Activated naive CD4-positive, alpha-beta T cell treated with anti-CD3 and anti-CD28 coated beads, Interleukin-2, amount 50 U/mL, for 24 hours (primary cell): Measurements from ENCODE around the gene EIF3F.

Source experiments
- H3K27ac Mint-ChIP-seq: one replicate; pipeline ENCODE4 v1.8.0; 2021; ENCODE audit warnings: mild to moderate bottlenecking, mixed read lengths
- H3K27me3 Mint-ChIP-seq: one replicate; pipeline ENCODE4 v1.8.0; 2021; ENCODE audit warnings: mixed read lengths
- H3K36me3 Mint-ChIP-seq: one replicate; pipeline ENCODE4 v1.8.0; 2021; ENCODE audit warnings: mixed read lengths
- H3K4me1 Mint-ChIP-seq: one replicate; pipeline ENCODE4 v1.8.0; 2021; ENCODE audit warnings: mixed read lengths
- H3K4me3 Mint-ChIP-seq: one replicate; pipeline ENCODE4 v1.8.0; 2021; ENCODE audit warnings: mild to moderate bottlenecking, mixed read lengths
- H3K9me3 Mint-ChIP-seq: one replicate; pipeline ENCODE4 v1.8.0; 2021; ENCODE audit warnings: mixed read lengths

Gene EIF3F, protein sequence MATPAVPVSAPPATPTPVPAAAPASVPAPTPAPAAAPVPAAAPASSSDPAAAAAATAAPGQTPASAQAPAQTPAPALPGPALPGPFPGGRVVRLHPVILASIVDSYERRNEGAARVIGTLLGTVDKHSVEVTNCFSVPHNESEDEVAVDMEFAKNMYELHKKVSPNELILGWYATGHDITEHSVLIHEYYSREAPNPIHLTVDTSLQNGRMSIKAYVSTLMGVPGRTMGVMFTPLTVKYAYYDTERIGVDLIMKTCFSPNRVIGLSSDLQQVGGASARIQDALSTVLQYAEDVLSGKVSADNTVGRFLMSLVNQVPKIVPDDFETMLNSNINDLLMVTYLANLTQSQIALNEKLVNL

DNA sequence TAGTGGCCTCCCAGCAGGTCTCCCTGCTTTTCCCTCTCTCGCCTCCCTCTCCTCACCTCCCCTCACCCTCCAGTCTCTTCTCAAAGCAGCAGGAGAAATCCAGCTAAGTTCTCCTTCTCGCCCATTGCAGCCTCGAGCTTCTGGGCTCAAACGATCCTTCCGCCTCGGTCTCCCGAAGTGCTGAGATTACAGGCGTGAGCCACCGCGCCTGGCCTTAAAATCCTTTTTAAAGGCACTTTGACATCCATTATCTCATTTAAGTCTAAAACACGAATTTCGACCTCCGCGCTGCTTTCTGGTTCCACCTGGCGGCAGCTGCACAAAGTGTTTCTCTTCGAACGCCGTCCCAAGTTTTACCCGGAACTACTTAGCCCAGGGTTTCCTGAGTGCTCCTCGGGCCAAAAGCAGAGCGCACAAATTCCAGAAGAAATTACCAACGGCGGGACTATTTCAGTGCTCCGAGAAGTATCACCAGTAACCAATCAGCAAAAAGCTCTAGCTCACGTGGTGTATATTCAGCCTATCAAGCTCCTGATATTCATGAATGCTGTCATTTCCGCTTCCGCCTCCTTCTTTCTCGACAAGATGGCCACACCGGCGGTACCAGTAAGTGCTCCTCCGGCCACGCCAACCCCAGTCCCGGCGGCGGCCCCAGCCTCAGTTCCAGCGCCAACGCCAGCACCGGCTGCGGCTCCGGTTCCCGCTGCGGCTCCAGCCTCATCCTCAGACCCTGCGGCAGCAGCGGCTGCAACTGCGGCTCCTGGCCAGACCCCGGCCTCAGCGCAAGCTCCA, at the start of gene EIF3F:
EIF3F (plus strand) TSS at position 570 of the 792 bp plus-strand sequence; CDS start at position 586, 16 bp downstream.
- Mint-ChIP-seq H3K4me1 (peaks cover 49% of the 10 kb centered on the region), H3K36me3 (peaks cover 13% of the 10 kb centered on the region), H3K27me3 (no peaks in the 10 kb centered on the region), H3K4me3 (peak within 1 kb of the TSS; percentile 97), H3K9me3 (no peaks in the 10 kb centered on the region), H3K27ac (peak within 1 kb of the TSS; percentile 98)

DNA sequence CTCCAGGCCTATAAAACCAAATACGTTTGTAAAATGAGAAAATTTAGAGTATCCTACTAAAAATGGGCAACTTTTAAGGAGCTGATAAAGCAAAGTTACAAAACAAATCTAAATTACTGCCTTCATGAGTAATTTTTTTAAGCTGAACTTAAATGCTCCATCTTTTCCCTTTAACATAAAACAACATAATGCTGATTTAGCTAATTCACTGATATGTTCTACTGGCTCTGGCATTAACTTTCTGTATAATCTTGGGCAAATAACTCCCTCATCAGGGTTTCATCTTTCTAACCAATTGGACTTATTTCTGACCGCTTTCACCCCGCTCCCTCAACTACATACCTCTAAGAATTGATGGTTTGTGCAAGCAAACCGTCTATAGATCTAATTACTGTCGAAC, 46.0 kb upstream of the EIF3F start:
- Mint-ChIP-seq H3K9me3 (peaks cover 5% of the 10 kb centered on the region), H3K4me3 (no peak overlapping the region), H3K27me3 (peaks cover 6% of the 10 kb centered on the region), H3K4me1 (no peaks in the 10 kb centered on the region), H3K36me3 (no peaks in the 10 kb centered on the region), H3K27ac (no peak overlapping the region)

DNA sequence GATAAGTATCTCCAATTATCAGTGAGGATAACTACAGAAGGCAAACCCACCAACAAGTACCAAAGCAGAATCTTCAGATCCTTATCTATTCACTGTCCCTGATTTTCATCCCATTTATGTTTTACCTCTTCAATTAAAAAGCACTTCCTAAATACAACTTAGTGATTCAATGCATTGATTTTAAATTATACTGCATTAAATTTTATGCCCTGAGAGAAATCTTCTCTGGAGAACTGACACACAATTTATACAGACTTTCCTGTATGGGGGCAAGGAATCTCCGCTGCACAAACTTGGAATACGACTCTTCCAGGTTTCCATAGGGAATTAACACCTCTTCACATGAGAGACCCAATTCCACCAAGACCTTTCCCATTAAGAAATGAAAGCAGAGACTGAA, 45.5 kb upstream of the EIF3F start, which contains the start of gene OR10A3:
OR10A3 (minus strand) TSS at position 101 of the 400 bp plus-strand sequence. CDS start 2,188 bp downstream, outside the sequence.
- Mint-ChIP-seq H3K27me3 (peaks cover 7% of the 10 kb centered on the region), H3K27ac (no peak within 1 kb of the TSS), H3K36me3 (no peaks in the 10 kb centered on the region), H3K9me3 (peaks cover 5% of the 10 kb centered on the region), H3K4me1 (no peaks in the 10 kb centered on the region), H3K4me3 (no peak within 1 kb of the TSS)

DNA sequence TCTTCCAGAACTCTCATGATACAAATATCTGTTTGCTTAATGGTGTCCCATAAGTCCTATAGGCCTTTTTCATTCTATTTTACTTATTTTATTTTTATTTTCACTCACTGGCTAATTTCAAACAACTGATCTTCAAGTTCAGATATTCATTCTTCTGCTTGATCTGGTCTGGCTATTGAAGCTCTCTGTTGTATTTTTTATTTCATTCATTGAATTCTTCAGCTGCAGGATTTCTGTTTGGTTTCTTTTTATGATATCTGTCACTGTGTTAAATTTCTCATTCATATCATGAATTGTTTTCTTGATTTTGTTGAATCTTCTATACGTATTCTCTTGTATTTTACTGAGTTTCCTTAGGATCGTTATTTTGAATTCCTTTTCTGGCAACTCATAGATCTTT, 43.0 kb upstream of the EIF3F start:
- Mint-ChIP-seq H3K27ac (no peak overlapping the region), H3K27me3 (peaks cover 15% of the 10 kb centered on the region), H3K36me3 (no peaks in the 10 kb centered on the region), H3K9me3 (peaks cover 5% of the 10 kb centered on the region), H3K4me1 (no peaks in the 10 kb centered on the region), H3K4me3 (no peak overlapping the region)

DNA sequence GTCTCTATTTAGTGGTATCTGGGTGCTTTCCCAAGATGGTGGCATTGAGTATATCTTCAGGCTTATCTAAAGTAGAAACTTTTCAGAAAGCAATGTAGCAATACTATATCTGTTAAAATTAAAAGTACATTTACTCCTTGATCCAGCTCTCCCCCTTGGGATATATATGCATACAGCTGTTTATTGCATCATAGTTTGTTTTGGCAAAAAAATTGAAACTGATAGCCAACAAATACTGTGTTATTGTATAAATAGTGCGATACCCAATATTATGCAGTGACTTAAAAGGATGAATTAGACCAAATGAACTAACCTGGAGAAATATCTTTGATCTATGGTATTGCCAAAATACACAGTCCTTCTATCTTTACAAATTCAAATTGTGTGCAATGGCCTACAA, 37.2 kb upstream of the EIF3F start:
- no peaks in the 10 kb centered on the region for H3K4me1 Mint-ChIP-seq
- no peak overlapping the region for H3K27ac Mint-ChIP-seq
- no peaks in the 10 kb centered on the region for H3K9me3 Mint-ChIP-seq

DNA sequence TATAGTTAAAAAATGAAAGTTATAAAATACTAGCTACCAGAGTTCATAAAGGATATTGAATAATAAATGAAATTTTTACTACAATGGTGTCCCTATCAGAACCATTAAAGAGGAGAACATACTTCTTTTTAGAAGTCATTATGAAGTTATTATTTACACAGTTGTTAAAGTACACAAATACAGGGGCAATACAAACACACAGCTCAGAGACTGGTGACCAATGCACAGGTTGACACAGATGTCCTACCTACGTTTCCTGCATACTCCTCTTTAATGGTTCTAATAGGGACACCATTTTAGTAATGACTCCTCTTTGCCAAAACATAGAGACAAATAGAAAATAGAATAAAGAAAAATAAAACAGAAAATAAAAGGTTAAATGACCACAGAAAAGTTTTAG, 31.9 kb upstream of the EIF3F start:
- H3K27ac Mint-ChIP-seq, result no peak overlapping the region
- no peaks in the 10 kb centered on the region for H3K36me3 Mint-ChIP-seq
- no peak overlapping the region for H3K4me3 Mint-ChIP-seq
- peaks cover 20% of the 10 kb centered on the region for H3K27me3 Mint-ChIP-seq
- H3K4me1 Mint-ChIP-seq, result no peaks in the 10 kb centered on the region
- H3K9me3 Mint-ChIP-seq, result no peaks in the 10 kb centered on the region

More for the DNA sequence above, 37.2 kb upstream of the EIF3F start:
- no peaks in the 10 kb centered on the region for H3K36me3 Mint-ChIP-seq
- peaks cover 21% of the 10 kb centered on the region for H3K27me3 Mint-ChIP-seq
- H3K4me3 Mint-ChIP-seq, result no peak overlapping the region

DNA sequence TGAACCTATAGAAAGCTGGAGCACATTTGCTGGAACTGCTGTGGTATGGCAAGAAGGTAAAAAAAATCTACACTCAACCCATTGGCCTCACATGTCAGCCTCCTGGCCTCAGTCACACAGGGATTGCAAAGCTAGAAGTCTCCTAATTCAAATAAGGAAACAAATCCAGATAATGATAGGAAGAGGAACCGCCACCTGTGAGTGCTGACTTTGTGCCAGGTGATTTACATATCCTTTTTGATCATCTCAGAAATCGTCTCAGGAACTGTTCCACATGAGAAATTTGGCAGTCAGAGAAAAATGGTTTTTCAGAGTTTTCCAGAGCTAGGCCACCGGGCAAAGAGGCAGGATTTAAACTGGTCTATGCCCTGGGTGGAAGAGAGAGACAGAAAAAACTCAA, 22.9 kb upstream of the EIF3F start:
- H3K27me3 Mint-ChIP-seq, result peaks cover 12% of the 10 kb centered on the region
- no peaks in the 10 kb centered on the region for H3K4me1 Mint-ChIP-seq
- H3K4me3 Mint-ChIP-seq, result no peak overlapping the region
- no peak overlapping the region for H3K27ac Mint-ChIP-seq
- H3K36me3 Mint-ChIP-seq, result no peaks in the 10 kb centered on the region
- no peaks in the 10 kb centered on the region for H3K9me3 Mint-ChIP-seq

DNA sequence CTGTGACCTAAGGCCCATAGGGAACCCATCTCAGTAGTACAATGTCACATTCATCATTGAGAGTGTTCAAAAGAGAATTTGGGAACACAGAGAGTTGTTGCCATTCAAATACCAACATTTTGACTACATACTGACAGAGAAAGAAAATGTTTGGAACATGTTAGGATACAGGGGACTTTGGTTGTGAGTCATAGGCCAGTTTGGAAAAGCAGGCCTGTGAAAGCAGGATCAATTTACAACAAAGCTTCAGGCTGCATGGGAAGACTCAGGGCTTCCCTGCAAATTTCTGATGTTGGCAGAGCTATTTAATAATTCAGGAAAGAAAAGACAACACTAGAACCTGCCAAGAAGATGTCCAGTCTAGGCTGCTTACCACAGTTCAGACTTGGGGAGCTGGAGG, 22.3 kb upstream of the EIF3F start:
- no peak overlapping the region for H3K4me3 Mint-ChIP-seq
- no peak overlapping the region for H3K27ac Mint-ChIP-seq
- no peaks in the 10 kb centered on the region for H3K36me3 Mint-ChIP-seq
- H3K4me1 Mint-ChIP-seq, result no peaks in the 10 kb centered on the region
- H3K27me3 Mint-ChIP-seq, result peaks cover 11% of the 10 kb centered on the region
- H3K9me3 Mint-ChIP-seq, result no peaks in the 10 kb centered on the region

DNA sequence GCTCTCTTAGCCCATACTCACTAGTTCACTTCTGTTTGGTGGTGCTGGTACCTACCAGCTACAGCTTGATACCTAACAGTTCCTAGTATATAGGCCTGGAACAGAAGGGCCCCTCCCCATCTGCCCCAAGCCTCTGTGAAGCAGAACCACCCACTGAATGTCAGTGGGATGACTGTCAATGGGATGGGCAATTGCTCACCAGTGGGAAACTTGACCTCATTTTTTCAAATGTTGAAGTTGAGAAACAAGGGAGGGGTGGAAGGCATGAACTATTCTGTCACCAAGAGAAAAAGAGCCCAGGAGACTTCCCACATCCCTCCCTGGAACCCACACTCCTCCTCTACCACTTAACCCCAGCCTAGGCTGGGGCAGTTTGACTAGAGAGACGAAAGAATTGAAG, 21.8 kb upstream of the EIF3F start, which contains the start of gene NLRP10:
NLRP10 (minus strand) TSS at position 62 of the 400 bp plus-strand sequence. CDS start 1,952 bp downstream, outside the sequence.
- H3K27ac Mint-ChIP-seq, result no peak within 1 kb of the TSS
- no peaks in the 10 kb centered on the region for H3K4me1 Mint-ChIP-seq
- peaks cover 11% of the 10 kb centered on the region for H3K27me3 Mint-ChIP-seq
- H3K36me3 Mint-ChIP-seq, result no peaks in the 10 kb centered on the region
- H3K4me3 Mint-ChIP-seq, result no peak within 1 kb of the TSS
- no peaks in the 10 kb centered on the region for H3K9me3 Mint-ChIP-seq

DNA sequence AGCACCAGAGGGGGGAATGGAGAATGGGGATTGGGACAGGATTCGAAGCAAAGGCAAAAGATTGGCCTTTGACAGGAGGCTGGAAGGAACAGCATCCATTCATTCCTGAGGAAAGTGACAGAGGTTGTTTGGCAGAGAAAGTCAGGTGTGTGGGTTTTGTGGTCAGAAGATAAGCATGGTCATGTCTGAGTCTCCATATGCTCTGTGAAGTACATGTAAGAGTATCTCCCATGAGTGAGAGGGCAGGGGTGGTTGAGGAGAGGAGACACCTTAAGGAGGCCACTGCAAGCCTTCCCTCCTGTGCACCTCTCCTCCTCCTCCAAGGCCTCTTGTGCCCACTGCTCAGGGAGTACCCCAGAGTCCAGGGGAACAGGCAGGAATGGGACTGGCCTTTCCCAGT, 20.0 kb upstream of the EIF3F start:
- H3K36me3 Mint-ChIP-seq, result no peaks in the 10 kb centered on the region
- H3K9me3 Mint-ChIP-seq, result no peaks in the 10 kb centered on the region
- peaks cover 6% of the 10 kb centered on the region for H3K27me3 Mint-ChIP-seq
- no peak overlapping the region for H3K4me3 Mint-ChIP-seq
- no peaks in the 10 kb centered on the region for H3K4me1 Mint-ChIP-seq
- H3K27ac Mint-ChIP-seq, result no peak overlapping the region

DNA sequence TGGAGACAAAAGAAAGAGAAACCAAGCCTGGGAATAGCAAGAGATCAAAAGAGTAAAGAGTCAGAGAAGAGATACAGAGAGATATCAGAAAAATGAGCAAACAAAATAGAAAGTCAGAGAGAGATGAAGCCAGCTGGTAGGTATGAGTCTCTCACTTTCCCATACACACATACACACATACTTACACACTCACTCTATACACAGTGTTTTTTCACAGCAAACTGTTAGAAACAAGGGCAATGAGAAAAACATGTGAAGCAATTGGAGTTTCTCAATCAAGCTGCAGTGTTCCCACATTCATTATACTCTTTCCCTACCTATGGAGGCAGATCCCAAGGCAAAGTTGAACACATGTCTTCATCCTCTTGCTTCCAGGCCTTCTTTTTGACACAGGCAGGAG, 19.3 kb upstream of the EIF3F start:
- no peaks in the 10 kb centered on the region for H3K36me3 Mint-ChIP-seq
- H3K27me3 Mint-ChIP-seq, result peaks cover 6% of the 10 kb centered on the region
- no peaks in the 10 kb centered on the region for H3K9me3 Mint-ChIP-seq
- H3K4me3 Mint-ChIP-seq, result no peak overlapping the region
- no peaks in the 10 kb centered on the region for H3K4me1 Mint-ChIP-seq
- no peak overlapping the region for H3K27ac Mint-ChIP-seq

DNA sequence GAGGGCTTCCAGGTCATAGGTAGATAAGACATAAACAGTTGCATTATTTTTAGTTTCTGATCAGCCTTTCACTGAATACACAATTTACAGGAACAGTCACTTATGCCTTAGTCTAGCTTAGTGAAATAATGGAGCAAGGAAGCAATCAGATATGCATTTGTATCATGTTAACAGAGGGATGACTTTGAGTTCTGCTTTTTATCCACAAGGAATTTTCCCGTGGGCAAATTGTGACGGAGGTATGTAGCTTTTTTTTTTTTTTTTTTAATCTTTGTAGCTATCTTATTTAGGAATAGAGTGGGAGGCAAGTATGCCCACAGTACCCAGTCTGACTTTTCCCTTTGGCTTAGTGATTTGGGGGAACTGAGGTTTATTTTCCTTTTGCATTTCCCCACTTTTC, 18.5 kb upstream of the EIF3F start:
- Mint-ChIP-seq H3K27me3 (peaks cover 6% of the 10 kb centered on the region), H3K4me1 (no peaks in the 10 kb centered on the region), H3K4me3 (no peak overlapping the region), H3K9me3 (no peaks in the 10 kb centered on the region), H3K27ac (no peak overlapping the region), H3K36me3 (no peaks in the 10 kb centered on the region)

DNA sequence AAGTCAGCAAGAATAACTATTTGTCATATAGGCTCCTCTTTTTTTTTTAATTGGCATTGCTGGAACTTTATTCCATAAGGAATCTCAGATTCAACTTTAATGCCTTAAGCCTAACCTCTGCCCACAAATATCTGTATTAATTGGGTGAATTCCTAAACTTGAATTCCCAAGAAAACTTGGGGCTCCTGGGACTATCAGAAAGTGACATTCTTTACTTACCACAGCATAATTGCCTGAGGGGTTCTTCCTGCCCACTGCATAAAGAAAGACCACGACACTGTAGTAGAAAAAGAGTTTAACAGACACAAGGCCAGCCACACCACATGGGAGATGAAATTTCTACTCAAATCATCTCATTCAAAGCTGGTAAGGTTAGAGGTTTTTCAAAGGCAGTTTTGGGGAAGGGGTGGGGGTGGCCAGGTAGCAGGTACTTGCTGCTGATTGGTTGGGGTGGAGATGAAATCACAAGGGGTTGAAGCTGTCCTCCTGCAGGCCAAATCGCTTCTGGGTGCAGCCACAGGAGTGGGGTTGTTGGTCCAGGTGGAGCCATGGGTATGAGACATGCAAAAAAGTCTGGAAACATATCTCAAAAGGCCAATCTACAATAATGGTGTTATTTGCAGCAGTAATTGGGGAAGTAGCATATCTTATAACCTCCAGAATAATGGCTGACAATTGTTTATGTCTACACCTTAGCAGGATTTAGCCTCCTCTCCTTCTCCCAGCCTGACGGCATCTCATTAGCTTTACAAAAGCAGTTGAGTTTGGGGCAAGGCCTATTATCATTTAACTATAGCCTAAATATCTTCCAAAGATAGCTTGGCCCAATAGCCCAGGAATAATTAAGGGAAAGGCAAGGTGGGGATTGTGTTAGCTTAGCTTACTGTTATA, 17.1 kb upstream of the EIF3F start:
- H3K4me3 Mint-ChIP-seq, result no peak overlapping the region
- no peaks in the 10 kb centered on the region for H3K9me3 Mint-ChIP-seq
- no peaks in the 10 kb centered on the region for H3K36me3 Mint-ChIP-seq
- peaks cover 4% of the 10 kb centered on the region for H3K27me3 Mint-ChIP-seq
- H3K27ac Mint-ChIP-seq, result no peak overlapping the region
- H3K4me1 Mint-ChIP-seq, result no peaks in the 10 kb centered on the region

DNA sequence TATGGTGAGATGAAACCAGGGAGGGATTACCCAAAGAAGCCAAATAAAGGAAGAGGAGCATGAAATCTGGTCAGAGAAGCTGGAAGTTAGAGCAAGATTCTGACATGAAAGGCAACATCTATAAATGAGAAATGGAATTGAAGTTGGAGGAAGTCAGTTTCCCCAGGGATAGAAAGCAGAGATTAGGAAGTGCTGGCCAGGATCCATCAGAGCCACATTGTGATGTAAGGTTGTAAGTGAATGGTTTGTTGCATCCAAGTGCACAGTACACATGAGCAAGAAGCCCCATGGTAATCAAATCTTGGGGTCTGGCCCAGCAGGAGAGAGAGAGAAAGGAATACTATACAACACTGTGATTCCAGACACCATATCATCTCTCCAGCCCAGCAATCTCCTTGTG, 15.3 kb upstream of the EIF3F start:
- H3K36me3 Mint-ChIP-seq, result no peaks in the 10 kb centered on the region

DNA sequence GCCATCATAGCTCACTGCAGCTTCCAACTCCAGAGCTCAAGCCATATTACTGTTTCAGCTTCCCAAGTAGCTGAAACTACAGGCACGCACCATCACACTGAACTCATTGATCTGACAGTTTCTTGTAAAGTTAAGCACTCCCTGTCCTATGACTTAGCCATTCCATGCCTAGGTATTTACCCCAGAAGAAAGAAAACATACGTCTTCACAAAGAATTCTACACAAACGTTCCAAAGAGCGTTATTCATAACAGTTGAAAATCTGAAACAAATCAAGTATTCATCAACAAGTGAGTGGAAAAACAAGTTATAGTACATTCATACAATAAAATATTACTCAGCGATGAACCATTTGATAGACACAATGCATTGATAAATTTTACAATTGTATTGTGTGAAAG, 14.1 kb upstream of the EIF3F start:
- no peaks in the 10 kb centered on the region for H3K36me3 Mint-ChIP-seq
- no peaks in the 10 kb centered on the region for H3K4me1 Mint-ChIP-seq
- H3K4me3 Mint-ChIP-seq, result no peak overlapping the region
- H3K27ac Mint-ChIP-seq, result no peak overlapping the region
- peaks cover 1% of the 10 kb centered on the region for H3K27me3 Mint-ChIP-seq
- no peaks in the 10 kb centered on the region for H3K9me3 Mint-ChIP-seq

More for the DNA sequence above, 15.3 kb upstream of the EIF3F start:
- Mint-ChIP-seq H3K9me3 (no peaks in the 10 kb centered on the region), H3K4me1 (no peaks in the 10 kb centered on the region), H3K27ac (no peak overlapping the region), H3K4me3 (no peak overlapping the region), H3K27me3 (peaks cover 4% of the 10 kb centered on the region)
